Uterus (tissue), 4 donors: Measurements from ENCODE around the gene UGP2. TPM values are rescaled to one million over a fixed set of nuclear protein-coding genes. Genes with fewer than 3 reads are reported as not detected.
A peak's percentile ranks its signal among the peaks of the same experiment; 100 is the strongest.

Experiments used
- DNase-seq, 2 donors: peaks; one replicate each; pipeline ENCODE4 v3.0.0-alpha.2; 2019 to 2020
- H3K27ac ChIP-seq, 2 donors: fragments of 200-600 bp; sonication (generic); 1 replicate in 1 of 2; 2 replicates in 1 of 2; pipeline ENCODE4 v1.5.1; 2016 to 2018
- H3K27me3 ChIP-seq, 2 donors: fragments of 200-600 bp; sonication (generic); one replicate each; pipeline ENCODE4 v1.5.1; 2018 to 2019; ENCODE audit warnings: control low read depth in 1 of 2
- H3K36me3 ChIP-seq, 2 donors: fragments of 200-600 bp; sonication (generic); one replicate each; pipeline ENCODE4 v1.5.1; 2019; ENCODE audit warnings: control low read depth in 1 of 2
- H3K4me1 ChIP-seq, 2 donors: fragments of 200-600 bp; sonication (generic); one replicate each; pipeline ENCODE4 v1.5.1; 2018 to 2019; ENCODE audit warnings: control low read depth in 1 of 2
- H3K4me3 ChIP-seq, 2 donors: fragments of 200-600 bp; sonication (generic); 1 replicate in 1 of 2; 2 replicates in 1 of 2; pipeline ENCODE4 v1.5.1; 2018 to 2019; ENCODE audit warnings: mild to moderate bottlenecking in 1 of 2
- H3K9me3 ChIP-seq, 2 donors: fragments of 200-600 bp; sonication (generic); one replicate each; pipeline ENCODE4 v1.5.1; 2019; ENCODE audit warnings: control low read depth in 1 of 2
- CTCF ChIP-seq, 4 experiments: fragments of 200-600 bp in 2 of 4; fragments of 450-650 bp in 2 of 4; sonication (generic) in 2 of 4; IDR thresholded peaks; one replicate each; pipeline ENCODE4 v1.5.1; 2016 to 2019; ENCODE audit warnings: antibody characterized with exemption in 4 of 4, mild to moderate bottlenecking in 2 of 4, moderate library complexity in 1 of 4
- POLR2A ChIP-seq, 2 donors: fragments of 450-650 bp; IDR thresholded peaks; one replicate each; pipeline ENCODE4 v1.6.1; 2016; ENCODE audit warnings: antibody characterized with exemption in 2 of 2, mild to moderate bottlenecking in 1 of 2, moderate library complexity in 1 of 2
- intact Hi-C: fragments of 100-400 bp; cut with DNase I; formaldehyde crosslinking; loops from one replicate; pipeline ENCODE4 v1.15.1; 2023; ENCODE audit warnings: low total_unique reads
- total RNA-seq, 4 donors: library from RNA; depleted of rRNA in 3 of 4; stranded (reverse); fragments of >200 nt in 3 of 4; gene quantifications; one replicate each; pipeline versions ENCODE4 v1.1.0 to v1.2.4, GENCODE V29; 2014 to 2023
- donor health status: DM: yes; HTN: yes; CAD: no.

The UGP2 gene
- total RNA-seq, 4 donors from 2014 or later: 90.7 to 181 (median 106) TPM

DNA sequence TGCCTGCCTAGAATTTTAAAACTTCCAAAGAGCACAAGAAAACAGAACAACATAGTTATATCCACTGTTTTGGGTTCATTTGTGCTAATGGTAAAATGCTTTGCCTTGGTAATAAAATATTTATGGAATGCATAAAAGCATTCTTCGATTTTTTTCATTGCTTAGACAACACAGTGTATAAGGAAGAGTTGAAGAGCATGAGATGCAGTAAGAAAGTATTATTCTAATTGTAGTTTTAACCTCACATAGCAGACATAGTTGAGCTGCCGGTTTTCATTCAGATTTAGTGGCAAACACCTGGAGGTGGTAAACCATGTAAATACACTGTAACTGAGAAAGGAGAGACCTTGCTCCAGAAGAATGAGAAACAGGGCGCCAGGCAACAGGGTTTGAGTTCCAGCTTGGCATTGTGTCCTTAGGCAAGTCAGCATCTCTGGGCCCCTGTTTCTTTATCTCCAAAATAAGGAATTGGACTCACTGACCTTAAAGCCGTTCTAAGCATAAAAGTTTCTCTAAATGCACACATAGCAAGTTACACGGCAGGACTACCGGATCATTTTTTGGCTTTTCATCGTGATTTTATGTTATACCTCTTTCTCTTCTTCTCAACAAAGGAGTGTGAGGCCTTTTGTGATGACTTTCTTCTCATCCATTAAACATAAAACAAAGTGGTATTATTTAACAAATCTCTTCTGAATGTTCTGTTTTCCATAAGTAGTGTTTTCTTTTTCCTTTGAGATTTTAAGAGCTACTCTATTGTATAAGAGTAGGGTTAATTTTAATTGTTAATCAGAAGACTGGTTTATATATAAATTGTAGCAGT lies 7.9 kb downstream of the UGP2 start:
- Histone ChIP-seq H3K27me3 (no peaks in the 10 kb centered on the region), H3K4me3 (no peak overlapping the region), H3K4me1 (peaks cover 0 to 13% of the 10 kb centered on the region in 2 donors), H3K27ac (peak overlapping the region in 1 of 2 donors; percentile 43), H3K9me3 (no peaks in the 10 kb centered on the region), H3K36me3 (no peaks in the 10 kb centered on the region)
- no peak for DNase-seq
- TF ChIP-seq CTCF (IDR thresholded peaks at IDR 0.05) (no peak), POLR2A (IDR thresholded peaks at IDR 0.05) (no peak)
- intact Hi-C loops: loop anchor here (10.0 kb wide), 1 partner anchor 155 kb away; no protein-coding TSS in a partner anchor

GRCh38 chr2:63850204-63850571 lies 8.5 kb downstream of the UGP2 start:
- intact Hi-C loops: loop anchor here (10.0 kb wide), 1 partner anchor 155 kb away; no protein-coding TSS in a partner anchor
- H3K4me3 ChIP-seq: no peak overlapping the region
- no peak for DNase-seq
- peak overlapping the region in 1 of 2 donors; percentile 43 for H3K27ac ChIP-seq
- H3K36me3 ChIP-seq: no peaks in the 10 kb centered on the region
- no peaks in the 10 kb centered on the region for H3K9me3 ChIP-seq
- peaks cover 0 to 13% of the 10 kb centered on the region in 2 donors for H3K4me1 ChIP-seq
- TF ChIP-seq CTCF (IDR thresholded peaks at IDR 0.05): no peak
- no peak for TF ChIP-seq POLR2A (IDR thresholded peaks at IDR 0.05)
- no peaks in the 10 kb centered on the region for H3K27me3 ChIP-seq

GRCh38 chr2:63850649-63851048 lies 9.0 kb downstream of the UGP2 start:
- Histone ChIP-seq H3K9me3 (no peaks in the 10 kb centered on the region), H3K4me3 (no peak overlapping the region), H3K27me3 (no peaks in the 10 kb centered on the region), H3K4me1 (peaks cover 0 to 13% of the 10 kb centered on the region in 2 donors), H3K36me3 (no peaks in the 10 kb centered on the region), H3K27ac (no peak overlapping the region)
- intact Hi-C loops: loop anchor here (10.0 kb wide), 1 partner anchor 156 kb away; no protein-coding TSS in a partner anchor
- TF ChIP-seq POLR2A (IDR thresholded peaks at IDR 0.05) (no peak), CTCF (IDR thresholded peaks at IDR 0.05) (no peak)
- no peak for DNase-seq

DNA sequence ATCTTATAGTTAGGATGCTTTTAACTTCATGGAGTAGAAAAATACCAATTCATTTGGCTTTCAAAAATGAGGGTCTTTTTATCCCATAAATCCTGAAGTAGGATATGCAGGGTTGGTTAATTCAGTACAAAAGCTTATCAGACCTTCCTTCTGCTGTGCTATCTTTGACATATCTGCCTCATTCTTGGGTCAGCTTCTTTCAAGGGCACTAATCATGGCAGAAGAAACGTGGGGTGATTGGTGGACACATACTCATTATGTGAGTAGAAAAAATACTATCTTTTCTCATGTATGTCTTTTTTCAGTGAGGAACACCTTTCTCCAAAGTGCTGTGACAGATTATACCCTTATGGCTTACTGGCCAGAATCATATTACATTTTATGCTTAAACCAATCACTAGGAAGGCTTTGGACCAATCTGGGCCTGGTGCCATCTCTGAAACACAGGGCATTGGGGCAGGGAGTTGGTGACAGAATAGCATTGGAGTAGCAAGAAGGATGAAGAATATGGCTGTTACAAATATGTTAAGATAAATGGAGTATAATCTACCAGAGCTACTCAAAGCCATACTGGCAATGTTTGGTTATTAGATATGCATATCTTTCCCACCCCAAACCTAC lies 10.1 kb downstream of the UGP2 start:
- TF ChIP-seq CTCF (IDR thresholded peaks at IDR 0.05) (no peak), POLR2A (IDR thresholded peaks at IDR 0.05) (no peak)
- Histone ChIP-seq H3K9me3 (no peaks in the 10 kb centered on the region), H3K4me1 (peaks cover 0 to 13% of the 10 kb centered on the region in 2 donors), H3K36me3 (no peaks in the 10 kb centered on the region), H3K27me3 (no peaks in the 10 kb centered on the region), H3K27ac (no peak overlapping the region), H3K4me3 (no peak overlapping the region)
- no peak for DNase-seq
- intact Hi-C loops: loop anchor here (10.0 kb wide), 1 partner anchor 157 kb away; no protein-coding TSS in a partner anchor
